Measurements from ENCODE around the gene SLC6A18. TPM values are rescaled to one million over a fixed set of nuclear protein-coding genes. Genes with fewer than 3 reads are reported as not detected.

SLC6A18 gene
- total and polyA plus RNA-seq, 9 of the 15 experiments (the other 6 are each of a cell fraction or from before 2014, with no cell fraction given): not detected

GRCh38 chr5:1240496-1241260, 15.5 kb downstream of the SLC6A18 start:
- FAIRE-seq: no peak

DNA sequence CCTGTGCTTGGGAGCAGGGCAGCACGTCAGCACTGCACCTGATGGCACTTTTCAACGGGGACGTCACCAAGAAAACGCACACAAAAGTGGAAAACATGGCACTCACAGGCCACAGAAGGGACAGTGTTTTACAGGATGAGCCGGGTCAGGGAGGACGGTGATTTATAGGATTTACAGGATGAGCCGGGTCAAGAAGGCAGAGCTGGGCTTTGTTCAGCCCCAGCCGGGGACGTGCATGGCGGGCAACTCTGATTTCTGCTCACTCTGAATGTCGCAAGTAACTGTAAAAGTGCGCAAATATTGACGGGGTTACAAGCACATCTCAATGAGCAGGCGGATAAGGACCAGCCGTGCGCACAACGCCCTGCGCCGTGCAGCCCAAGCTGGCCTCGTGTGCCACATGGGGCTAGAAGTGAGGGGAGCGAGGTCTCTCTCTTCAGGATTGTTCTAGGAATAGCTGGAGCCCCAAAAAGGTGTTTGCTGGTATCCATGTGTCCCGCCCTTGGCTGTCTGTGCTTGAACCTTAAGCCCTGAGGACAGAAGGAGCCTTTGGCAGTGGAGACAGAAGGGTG, 16.4 kb downstream of the SLC6A18 start:
- BruUV-seq (replicated peaks): no TSS peak
- FAIRE-seq (no peak), ATAC-seq (no peak), DNase-seq (ENCODE audit: extremely low read depth in 1 of 4, low spot score in 3 of 4) (no peak)
- Histone ChIP-seq H3K27ac (ENCODE audit: extremely low read depth, low read depth, low read length) (no peak overlapping the region), H3K4me3 (no peak overlapping the region), H3K9ac (ENCODE audit: insufficient read depth in 1 of 2, low read depth in 2 of 2, low read length in 2 of 2) (no peak overlapping the region), H2AFZ (ENCODE audit: low read depth, low read length) (no peak overlapping the region), H3K9me3 (replicated peaks; ENCODE audit: control insufficient read depth, insufficient read depth, low read depth, low read length) (no peaks in the 10 kb centered on the region), H4K20me1 (replicated peaks; ENCODE audit: control insufficient read depth, insufficient read depth, low read length) (peaks cover 38% of the 10 kb centered on the region), H3K4me2 (ENCODE audit: insufficient read depth, low read length) (no peak overlapping the region), H3K4me1 (replicated peaks in 1 of 2; ENCODE audit: control insufficient read depth in 2 of 2, insufficient read depth in 2 of 2, low read length in 2 of 2) (peaks cover 8 to 45% of the 10 kb centered on the region in 2 experiments; a peak in 4 of 5 replicates), H3K9me1 (ENCODE audit: control insufficient read depth, insufficient read depth, low read length) (no peaks in the 10 kb centered on the region), H3K79me2 (ENCODE audit: control insufficient read depth, insufficient read depth, low read length) (no peaks in the 10 kb centered on the region), H3K27me3 (ENCODE audit: control insufficient read depth in 2 of 2, insufficient read depth in 2 of 2, low read length in 2 of 2) (peaks cover 35 to 74% of the 10 kb centered on the region in 2 experiments; a peak in 4 of 5 replicates), H3K36me3 (ENCODE audit: control insufficient read depth, insufficient read depth, low read length) (no peaks in the 10 kb centered on the region)
- ChIA-PET CTCF (ENCODE audit: low intra/inter-chr PET ratio) (no interaction called here), POLR2A (interaction anchor here (0.6 kb wide), 1 partner anchor 68 kb away, joined by 3 read pairs; no protein-coding TSS in a partner anchor)
- 2% methylated on average over 22 of the region's 22 CpGs for WGBS (ENCODE audit: insufficient coverage, low coverage, missing lambda C conversion rate)
- in situ Hi-C loops (cut with MboI): no loop called here
- intact Hi-C loops (cut with micrococcal nuclease): no loop called here
- TF ChIP-seq SRSF3 (IDR thresholded peaks at IDR 0.05; ENCODE audit: insufficient read depth, low read length) (no peak), TAF7 (tag; IDR thresholded peaks at IDR 0.05) (no peak), ELF2 (CRISPR knock-in tag; IDR thresholded peaks at IDR 0.05) (no peak)
- TF ChIP-seq, protein P1, sequence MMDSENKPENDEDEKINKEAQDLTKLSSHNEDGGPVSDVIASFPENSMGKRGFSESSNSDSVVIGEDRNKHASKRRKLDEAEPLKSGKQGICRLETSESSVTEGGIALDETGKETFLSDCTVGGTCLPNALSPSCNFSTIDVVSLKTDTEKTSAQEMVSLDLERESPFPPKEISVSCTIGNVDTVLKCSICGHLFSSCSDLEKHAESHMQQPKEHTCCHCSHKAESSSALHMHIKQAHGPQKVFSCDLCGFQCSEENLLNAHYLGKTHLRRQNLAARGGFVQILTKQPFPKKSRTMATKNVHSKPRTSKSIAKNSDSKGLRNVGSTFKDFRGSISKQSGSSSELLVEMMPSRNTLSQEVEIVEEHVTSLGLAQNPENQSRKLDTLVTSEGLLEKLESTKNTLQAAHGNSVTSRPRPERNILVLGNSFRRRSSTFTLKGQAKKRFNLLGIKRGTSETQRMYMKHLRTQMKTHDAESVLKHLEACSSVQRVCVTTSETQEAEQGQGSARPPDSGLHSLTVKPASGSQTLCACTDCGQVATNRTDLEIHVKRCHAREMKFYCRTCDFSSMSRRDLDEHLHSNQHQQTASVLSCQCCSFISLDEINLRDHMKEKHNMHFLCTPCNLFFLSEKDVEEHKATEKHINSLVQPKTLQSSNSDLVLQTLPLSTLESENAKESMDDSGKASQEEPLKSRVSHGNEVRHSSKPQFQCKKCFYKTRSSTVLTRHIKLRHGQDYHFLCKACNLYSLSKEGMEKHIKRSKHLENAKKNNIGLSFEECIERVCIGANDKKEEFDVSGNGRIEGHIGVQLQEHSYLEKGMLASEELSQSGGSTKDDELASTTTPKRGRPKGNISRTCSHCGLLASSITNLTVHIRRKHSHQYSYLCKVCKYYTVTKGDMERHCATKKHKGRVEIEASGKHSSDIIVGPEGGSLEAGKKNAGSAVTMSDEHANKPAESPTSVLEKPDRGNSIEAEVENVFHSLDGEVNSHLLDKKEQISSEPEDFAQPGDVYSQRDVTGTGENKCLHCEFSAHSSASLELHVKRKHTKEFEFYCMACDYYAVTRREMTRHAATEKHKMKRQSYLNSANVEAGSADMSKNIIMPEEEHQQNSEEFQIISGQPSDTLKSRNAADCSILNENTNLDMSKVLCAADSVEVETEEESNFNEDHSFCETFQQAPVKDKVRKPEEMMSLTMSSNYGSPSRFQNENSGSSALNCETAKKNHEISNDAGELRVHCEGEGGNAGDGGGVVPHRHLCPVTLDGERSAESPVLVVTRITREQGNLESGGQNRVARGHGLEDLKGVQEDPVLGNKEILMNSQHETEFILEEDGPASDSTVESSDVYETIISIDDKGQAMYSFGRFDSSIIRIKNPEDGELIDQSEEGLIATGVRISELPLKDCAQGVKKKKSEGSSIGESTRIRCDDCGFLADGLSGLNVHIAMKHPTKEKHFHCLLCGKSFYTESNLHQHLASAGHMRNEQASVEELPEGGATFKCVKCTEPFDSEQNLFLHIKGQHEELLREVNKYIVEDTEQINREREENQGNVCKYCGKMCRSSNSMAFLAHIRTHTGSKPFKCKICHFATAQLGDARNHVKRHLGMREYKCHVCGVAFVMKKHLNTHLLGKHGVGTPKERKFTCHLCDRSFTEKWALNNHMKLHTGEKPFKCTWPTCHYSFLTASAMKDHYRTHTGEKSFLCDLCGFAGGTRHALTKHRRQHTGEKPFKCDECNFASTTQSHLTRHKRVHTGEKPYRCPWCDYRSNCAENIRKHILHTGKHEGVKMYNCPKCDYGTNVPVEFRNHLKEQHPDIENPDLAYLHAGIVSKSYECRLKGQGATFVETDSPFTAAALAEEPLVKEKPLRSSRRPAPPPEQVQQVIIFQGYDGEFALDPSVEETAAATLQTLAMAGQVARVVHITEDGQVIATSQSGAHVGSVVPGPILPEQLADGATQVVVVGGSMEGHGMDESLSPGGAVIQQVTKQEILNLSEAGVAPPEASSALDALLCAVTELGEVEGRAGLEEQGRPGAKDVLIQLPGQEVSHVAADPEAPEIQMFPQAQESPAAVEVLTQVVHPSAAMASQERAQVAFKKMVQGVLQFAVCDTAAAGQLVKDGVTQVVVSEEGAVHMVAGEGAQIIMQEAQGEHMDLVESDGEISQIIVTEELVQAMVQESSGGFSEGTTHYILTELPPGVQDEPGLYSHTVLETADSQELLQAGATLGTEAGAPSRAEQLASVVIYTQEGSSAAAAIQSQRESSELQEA (IDR thresholded peaks at IDR 0.05; ENCODE audit: low read depth): no peak

More at GRCh38 chr5:1240496-1241260, 15.5 kb downstream of the SLC6A18 start:
- no peak overlapping the region for H3K4me2 ChIP-seq (ENCODE audit: insufficient read depth, low read length)
- no peaks in the 10 kb centered on the region for H3K9me1 ChIP-seq (ENCODE audit: control insufficient read depth, insufficient read depth, low read length)
- no peaks in the 10 kb centered on the region for H3K36me3 ChIP-seq (ENCODE audit: control insufficient read depth, insufficient read depth, low read length)
- intact Hi-C loops (cut with micrococcal nuclease) (no loop called here), in situ Hi-C loops (cut with MboI) (no loop called here)
- WGBS (ENCODE audit: insufficient coverage, low coverage, missing lambda C conversion rate): 18% methylated on average over 29 of the region's 29 CpGs
- H4K20me1 ChIP-seq (replicated peaks; ENCODE audit: control insufficient read depth, insufficient read depth, low read length): peaks cover 32% of the 10 kb centered on the region
- H3K4me1 ChIP-seq (replicated peaks in 1 of 2; ENCODE audit: control insufficient read depth in 2 of 2, insufficient read depth in 2 of 2, low read length in 2 of 2): peaks cover 8 to 36% of the 10 kb centered on the region in 2 experiments; a peak in 4 of 5 replicates
- ChIA-PET POLR2A (interaction anchor here (0.6 kb wide), 1 partner anchor 67 kb away, joined by 3 read pairs; no protein-coding TSS in a partner anchor), CTCF (ENCODE audit: low intra/inter-chr PET ratio) (interaction anchor here (0.5 kb wide), 1 partner anchor 74 kb away, joined by 3 read pairs; no protein-coding TSS in a partner anchor)
- H3K27ac ChIP-seq (ENCODE audit: extremely low read depth, low read depth, low read length): no peak overlapping the region
- TF ChIP-seq ZNF696 (CRISPR knock-in tag; conservative IDR thresholded peaks at IDR 0.05) (no peak), HNRNPH1 (optimal IDR thresholded peaks at IDR 0.05; ENCODE audit: low read depth, low read length) (no peak), SMAD3 (CRISPR knock-in tag; conservative IDR thresholded peaks at IDR 0.05) (no peak)
- peaks cover 35 to 66% of the 10 kb centered on the region in 2 experiments; a peak in 4 of 5 replicates for H3K27me3 ChIP-seq (ENCODE audit: control insufficient read depth in 2 of 2, insufficient read depth in 2 of 2, low read length in 2 of 2)
- no peak for ATAC-seq
- BruUV-seq (replicated peaks): no TSS peak
- H3K9me3 ChIP-seq (replicated peaks; ENCODE audit: control insufficient read depth, insufficient read depth, low read depth, low read length): 0 out of 2 replicates have a peak, but pooled peaks cover 2% of the 10 kb centered on the region
- no peak overlapping the region for H3K4me3 ChIP-seq
- H3K9ac ChIP-seq (ENCODE audit: insufficient read depth in 1 of 2, low read depth in 2 of 2, low read length in 2 of 2): no peak overlapping the region
- no peaks in the 10 kb centered on the region for H3K79me2 ChIP-seq (ENCODE audit: control insufficient read depth, insufficient read depth, low read length)
- no peak for DNase-seq (ENCODE audit: extremely low read depth in 1 of 4, low spot score in 3 of 4)
- no peak overlapping the region for H2AFZ ChIP-seq (ENCODE audit: low read depth, low read length)

Measured in K562 (cell line).